Measurements from ENCODE around the gene PGBD1.

Gene PGBD1

GRCh38 chr6:28281288-28282064 lies at the start of gene PGBD1:
Gene PGBD1, plus strand, starts transcription at chr6:28281572. Its CDS starts 2,242 bp downstream, at chr6:28283814.
- Mint-ChIP-seq H3K27ac (no peak within 1 kb of the TSS), H3K9me3 (peaks cover 3% of the 10 kb centered on the region), H3K36me3 (ENCODE audit: low read depth) (peaks cover 12% of the 10 kb centered on the region), H3K4me1 (peaks cover 13% of the 10 kb centered on the region), H3K4me3 (peak within 1 kb of the TSS; percentile 82), H3K27me3 (peaks cover 14% of the 10 kb centered on the region)
- DNase-seq (peak; percentile 71), ATAC-seq (peak; percentile 92)

DNA sequence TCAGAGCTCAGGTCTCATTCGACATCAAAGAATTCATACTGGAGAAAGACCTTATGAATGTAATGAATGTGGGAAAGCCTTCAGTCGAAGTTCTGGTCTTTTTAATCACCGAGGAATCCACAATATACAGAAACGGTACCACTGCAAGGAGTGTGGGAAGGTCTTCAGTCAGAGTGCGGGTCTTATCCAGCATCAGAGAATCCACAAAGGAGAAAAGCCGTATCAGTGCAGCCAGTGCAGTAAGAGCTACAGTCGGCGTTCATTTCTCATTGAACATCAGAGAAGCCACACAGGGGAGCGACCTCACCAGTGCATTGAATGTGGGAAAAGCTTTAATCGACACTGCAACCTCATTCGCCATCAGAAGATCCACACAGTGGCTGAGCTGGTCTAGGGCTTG lies 48.6 kb upstream of the PGBD1 start:
- Mint-ChIP-seq H3K9me3 (no peaks in the 10 kb centered on the region), H3K4me3 (no peak overlapping the region), H3K36me3 (ENCODE audit: low read depth) (peaks cover 19% of the 10 kb centered on the region), H3K4me1 (no peaks in the 10 kb centered on the region), H3K27ac (no peak overlapping the region), H3K27me3 (peaks cover 4% of the 10 kb centered on the region)
- no peak for DNase-seq
- ATAC-seq, result no peak

GRCh38 chr6:28235912-28236452 lies 45.4 kb upstream of the PGBD1 start:
- Mint-ChIP-seq H3K9me3 (no peaks in the 10 kb centered on the region), H3K27ac (no peak overlapping the region), H3K27me3 (peaks cover 4% of the 10 kb centered on the region), H3K36me3 (ENCODE audit: low read depth) (peaks cover 11% of the 10 kb centered on the region), H3K4me1 (no peaks in the 10 kb centered on the region), H3K4me3 (no peak overlapping the region)
- no peak for DNase-seq
- no peak for ATAC-seq

DNA sequence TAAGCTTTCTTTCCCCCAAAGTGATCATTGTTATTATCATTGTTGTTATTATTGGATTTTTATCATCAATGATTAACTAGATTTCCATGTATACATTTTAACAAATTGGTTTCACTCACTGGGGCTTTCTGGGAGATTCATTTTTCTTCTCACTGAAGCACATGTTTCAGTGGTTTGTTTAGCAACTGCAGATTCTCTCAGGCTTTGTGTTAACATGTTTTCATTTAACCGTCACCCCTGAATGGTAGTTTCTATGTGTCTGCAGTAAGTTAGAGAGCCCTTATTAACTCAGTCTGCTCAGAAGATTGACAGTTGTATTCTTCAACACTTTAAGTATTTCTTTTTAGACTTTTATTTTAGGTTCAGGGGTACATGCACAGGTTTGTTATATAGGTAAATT lies 41.7 kb upstream of the PGBD1 start:
- H3K4me3 Mint-ChIP-seq, result no peak overlapping the region
- DNase-seq, result no peak
- no peak for ATAC-seq
- H3K9me3 Mint-ChIP-seq, result no peaks in the 10 kb centered on the region
- no peaks in the 10 kb centered on the region for H3K27me3 Mint-ChIP-seq
- H3K27ac Mint-ChIP-seq, result no peak overlapping the region
- H3K36me3 Mint-ChIP-seq (ENCODE audit: low read depth), result peaks cover 8% of the 10 kb centered on the region
- no peaks in the 10 kb centered on the region for H3K4me1 Mint-ChIP-seq

GRCh38 chr6:28240471-28240870 lies 40.9 kb upstream of the PGBD1 start:
- H3K4me3 Mint-ChIP-seq, result no peak overlapping the region
- no peaks in the 10 kb centered on the region for H3K4me1 Mint-ChIP-seq
- no peaks in the 10 kb centered on the region for H3K9me3 Mint-ChIP-seq
- DNase-seq, result no peak
- H3K27ac Mint-ChIP-seq, result no peak overlapping the region
- H3K36me3 Mint-ChIP-seq (ENCODE audit: low read depth), result peaks cover 14% of the 10 kb centered on the region
- no peaks in the 10 kb centered on the region for H3K27me3 Mint-ChIP-seq
- no peak for ATAC-seq

- H3K4me1 Mint-ChIP-seq, result no peaks in the 10 kb centered on the region
- H3K36me3 Mint-ChIP-seq (ENCODE audit: low read depth), result peaks cover 27% of the 10 kb centered on the region
- H3K4me3 Mint-ChIP-seq, result no peak overlapping the region
- H3K27ac Mint-ChIP-seq, result no peak overlapping the region
- ATAC-seq, result no peak
- no peaks in the 10 kb centered on the region for H3K27me3 Mint-ChIP-seq
- no peaks in the 10 kb centered on the region for H3K9me3 Mint-ChIP-seq
- no peak for DNase-seq
Measured at GRCh38 chr6:28243946-28244345, 37.4 kb upstream of the PGBD1 start.

DNA sequence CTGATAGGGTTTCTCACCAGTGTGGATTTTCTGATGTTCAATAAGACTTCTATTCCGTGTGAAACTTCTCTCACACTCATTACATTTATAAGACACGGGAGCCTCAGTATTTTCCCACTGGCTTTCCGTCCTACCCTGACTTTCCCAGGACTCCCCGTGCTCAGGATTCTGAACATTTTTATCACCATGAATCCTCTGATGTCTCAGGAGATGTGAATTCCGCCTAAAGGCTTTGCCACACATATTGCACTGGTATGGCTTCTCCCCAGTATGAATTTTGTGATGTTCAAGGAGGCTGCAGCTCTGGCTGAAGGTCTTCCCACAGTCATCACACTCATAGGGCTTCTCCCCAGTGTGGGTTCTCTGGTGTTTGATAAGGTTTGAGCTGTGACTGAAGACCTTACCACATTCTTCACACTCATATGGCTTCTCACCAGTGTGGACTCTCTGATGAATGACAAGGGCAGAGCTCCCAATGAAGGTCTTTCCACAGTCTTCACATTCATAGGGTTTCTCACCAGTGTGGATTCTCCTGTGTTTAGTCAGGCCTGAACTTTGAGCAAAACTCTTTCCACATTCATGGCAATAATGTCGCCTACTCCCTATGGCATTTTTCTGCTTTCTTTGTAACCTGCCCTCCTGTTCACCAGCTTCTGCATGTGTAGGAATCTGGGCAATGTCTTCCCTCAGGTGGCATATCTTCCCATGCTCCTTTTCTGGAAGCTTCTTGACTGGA lies 36.0 kb upstream of the PGBD1 start:
- Mint-ChIP-seq H3K27ac (no peak overlapping the region), H3K36me3 (ENCODE audit: low read depth) (peaks cover 27% of the 10 kb centered on the region), H3K27me3 (no peaks in the 10 kb centered on the region)

DNA sequence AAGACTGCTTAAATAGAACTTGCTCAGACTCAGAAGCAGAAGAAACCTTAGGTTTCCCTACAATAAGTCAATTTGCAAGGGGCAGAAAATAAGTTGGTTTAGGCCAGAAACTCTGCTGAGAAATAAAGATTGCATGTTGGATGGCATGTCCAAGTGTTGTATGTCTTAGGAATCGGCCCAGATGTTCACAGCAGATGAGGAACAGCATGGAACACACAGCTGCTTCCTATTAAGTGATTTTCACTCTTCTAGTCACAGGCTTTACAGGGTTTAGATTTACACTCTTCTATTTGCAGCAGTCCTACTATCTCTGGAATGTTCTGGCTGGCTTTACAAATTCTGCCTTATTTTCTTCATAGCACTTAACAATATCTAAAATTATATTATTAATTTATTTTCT lies 32.5 kb upstream of the PGBD1 start:
- H3K4me1 Mint-ChIP-seq, result peaks cover 25% of the 10 kb centered on the region
- H3K4me3 Mint-ChIP-seq, result no peak overlapping the region
- H3K27me3 Mint-ChIP-seq, result no peaks in the 10 kb centered on the region
- ATAC-seq (no peak), DNase-seq (no peak)
- H3K36me3 Mint-ChIP-seq (ENCODE audit: low read depth), result peaks cover 27% of the 10 kb centered on the region
- H3K27ac Mint-ChIP-seq, result no peak overlapping the region
- H3K9me3 Mint-ChIP-seq, result no peaks in the 10 kb centered on the region

More for the DNA sequence above, 36.0 kb upstream of the PGBD1 start:
- Mint-ChIP-seq H3K9me3 (no peaks in the 10 kb centered on the region), H3K4me1 (peaks cover 8% of the 10 kb centered on the region), H3K4me3 (no peak overlapping the region)
- DNase-seq (no peak), ATAC-seq (no peak)

DNA sequence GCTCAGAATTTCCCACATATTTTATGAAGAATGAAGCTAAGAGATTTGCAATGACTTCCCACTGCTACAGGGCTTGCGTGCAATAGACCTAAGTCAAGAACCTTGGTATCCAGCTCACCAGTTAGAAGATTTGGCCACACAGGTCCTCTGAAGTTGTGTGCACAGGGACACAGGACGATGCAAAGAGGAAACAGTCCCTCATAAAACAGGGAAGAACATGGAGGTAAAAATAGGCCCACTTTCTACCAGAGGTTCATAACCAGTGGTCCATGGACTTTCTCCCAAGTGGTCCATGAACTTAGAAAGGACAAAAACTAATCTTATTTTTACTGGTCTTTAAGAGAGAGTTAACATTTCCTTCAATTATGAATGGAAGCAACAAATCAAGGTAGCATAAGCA lies 30.6 kb upstream of the PGBD1 start:
- Mint-ChIP-seq H3K27ac (peak overlapping the region; percentile 25), H3K4me1 (peaks cover 28% of the 10 kb centered on the region), H3K9me3 (no peaks in the 10 kb centered on the region), H3K27me3 (no peaks in the 10 kb centered on the region), H3K36me3 (ENCODE audit: low read depth) (peaks cover 10% of the 10 kb centered on the region), H3K4me3 (peak overlapping the region; percentile 90)
- DNase-seq (no peak), ATAC-seq (no peak)

DNA sequence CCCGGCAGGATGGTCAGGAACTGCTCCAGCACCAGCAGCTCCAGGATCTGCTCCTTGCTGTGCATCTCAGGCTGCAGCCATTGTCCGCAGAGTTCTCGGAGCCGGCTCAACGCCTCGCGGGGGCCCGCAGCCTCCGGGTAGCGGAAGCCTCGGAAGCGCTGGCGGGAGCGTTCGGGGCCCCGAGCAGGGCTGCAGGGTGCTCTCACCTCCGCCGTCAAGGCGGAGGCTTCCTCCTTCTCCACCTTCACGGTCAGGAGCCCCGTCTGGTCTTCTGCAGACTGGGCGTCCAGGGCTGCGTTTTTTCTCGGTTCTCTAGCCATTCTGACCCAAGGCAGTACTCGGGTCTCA lies 29.7 kb upstream of the PGBD1 start:
- Mint-ChIP-seq H3K9me3 (no peaks in the 10 kb centered on the region), H3K4me3 (peak overlapping the region; percentile 90), H3K27ac (peak overlapping the region; percentile 89), H3K27me3 (no peaks in the 10 kb centered on the region), H3K36me3 (ENCODE audit: low read depth) (peaks cover 3% of the 10 kb centered on the region), H3K4me1 (peaks cover 28% of the 10 kb centered on the region)
- ATAC-seq (peak; percentile 35), DNase-seq (peak; percentile 42)

DNA sequence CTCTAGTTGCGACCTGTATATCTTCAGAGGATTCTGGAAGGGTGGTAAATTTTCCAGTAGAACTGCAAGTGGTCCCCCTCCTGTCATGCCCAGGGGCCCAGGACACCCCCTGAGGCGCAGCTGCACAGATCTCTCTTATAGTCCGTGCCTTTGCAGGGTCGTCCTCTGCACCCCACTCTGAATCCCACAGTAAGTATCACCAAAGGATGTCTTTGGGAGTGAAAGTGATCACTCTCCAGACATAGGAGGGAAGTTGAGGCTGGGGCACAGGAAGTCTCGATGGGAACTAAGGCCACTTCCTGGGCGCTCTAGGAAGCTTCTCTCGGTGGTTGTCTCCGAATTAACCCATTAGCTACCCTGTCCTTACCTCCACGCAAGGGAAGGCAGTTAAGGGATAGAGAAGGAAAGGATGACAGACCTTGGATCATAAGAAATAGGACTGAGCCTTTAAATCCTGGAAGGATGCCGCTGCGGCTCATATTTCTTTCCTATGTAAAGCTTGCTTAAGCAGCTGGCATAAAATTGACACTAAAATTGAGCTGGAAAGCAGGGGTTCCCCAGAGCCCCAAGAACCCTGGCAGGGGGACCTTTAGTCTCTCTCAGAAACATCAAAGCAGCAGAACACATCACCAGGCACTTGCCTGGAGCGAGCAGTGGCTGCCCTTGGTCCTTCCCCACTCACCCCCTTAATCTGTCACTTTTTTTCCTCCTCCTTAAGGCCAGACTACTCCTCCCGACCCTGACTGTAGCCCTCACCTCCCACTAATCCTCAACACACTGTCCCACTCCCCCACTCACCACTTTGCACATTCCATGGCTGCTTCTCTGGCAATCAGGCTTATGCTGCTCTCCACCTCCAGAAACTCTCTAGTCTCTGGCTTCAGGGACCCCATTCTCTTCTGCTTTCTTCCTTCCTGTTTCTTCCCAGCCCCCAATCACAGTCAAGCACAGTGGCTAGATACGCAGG lies 29.1 kb upstream of the PGBD1 start, which contains the start of gene ZKSCAN4:
Gene ZKSCAN4 (minus strand): TSS at position 261 of the 967 bp plus-strand sequence. CDS start 289 bp downstream, outside the sequence.
- no peaks in the 10 kb centered on the region for H3K9me3 Mint-ChIP-seq
- no peaks in the 10 kb centered on the region for H3K27me3 Mint-ChIP-seq
- peaks cover under 1% of the 10 kb centered on the region for H3K36me3 Mint-ChIP-seq (ENCODE audit: low read depth)
- peak within 1 kb of the TSS; percentile 89 for H3K27ac Mint-ChIP-seq
- ATAC-seq (peak; percentile 90), DNase-seq (peak; percentile 84)
- H3K4me1 Mint-ChIP-seq, result peaks cover 28% of the 10 kb centered on the region
- peak within 1 kb of the TSS; percentile 90 for H3K4me3 Mint-ChIP-seq

DNA sequence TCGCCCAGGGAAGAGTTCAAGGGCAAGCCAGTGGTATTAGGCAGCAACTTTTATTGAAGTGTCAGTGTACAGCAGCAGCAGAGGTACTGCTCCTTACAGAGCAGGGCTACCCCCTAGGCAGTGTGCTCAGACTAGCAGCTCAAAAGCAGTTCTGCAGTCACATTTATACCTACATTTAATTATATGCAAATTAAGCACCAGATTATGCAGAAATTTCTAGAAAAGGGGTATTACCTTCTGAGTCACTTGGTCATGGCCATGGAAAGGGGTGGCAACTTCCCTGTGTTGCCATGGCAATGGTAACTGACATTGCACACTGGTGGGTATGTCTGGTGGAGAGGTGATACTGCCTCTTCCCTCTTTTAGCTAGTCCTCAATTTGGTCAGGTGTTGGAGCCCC lies 27.3 kb upstream of the PGBD1 start:
- no peak overlapping the region for H3K4me3 Mint-ChIP-seq
- H3K27me3 Mint-ChIP-seq, result no peaks in the 10 kb centered on the region
- H3K4me1 Mint-ChIP-seq, result peaks cover 34% of the 10 kb centered on the region
- no peak overlapping the region for H3K27ac Mint-ChIP-seq
- no peak for DNase-seq
- ATAC-seq, result peak; percentile 43
- H3K36me3 Mint-ChIP-seq (ENCODE audit: low read depth), result peaks cover 10% of the 10 kb centered on the region
- H3K9me3 Mint-ChIP-seq, result peaks cover 5% of the 10 kb centered on the region

GRCh38 chr6:28257042-28257441 lies 24.3 kb upstream of the PGBD1 start:
- H3K4me1 Mint-ChIP-seq, result peaks cover 20% of the 10 kb centered on the region
- peaks cover 10% of the 10 kb centered on the region for H3K9me3 Mint-ChIP-seq
- no peak overlapping the region for H3K4me3 Mint-ChIP-seq

More at GRCh38 chr6:28257042-28257441, 24.3 kb upstream of the PGBD1 start:
- peaks cover 14% of the 10 kb centered on the region for H3K36me3 Mint-ChIP-seq (ENCODE audit: low read depth)
- ATAC-seq, result no peak
- no peak for DNase-seq
- peaks cover 4% of the 10 kb centered on the region for H3K27me3 Mint-ChIP-seq
- H3K27ac Mint-ChIP-seq, result no peak overlapping the region

Measured in activated naive CD8-positive, alpha-beta T cell treated with anti-CD3 and anti-CD28 coated beads, Interleukin-2, amount 50 U/mL, for 24 hours (primary cell).